GM18909 (cell line): ENCODE measurements around the gene LDHAL6B.
"Not testable (repeated sequence)": the region's sequence is repeated elsewhere in the genome, so short reads cannot be mapped to it uniquely, and the experiment has no call there.

ENCODE experiments used
- ATAC-seq: cut with Tn5 transposase; IDR thresholded peaks from one replicate; pipeline ENCODE4 v1.9.1; 2021; ENCODE audit warnings: mild to moderate bottlenecking; ENCODE audit not compliant: unreplicated experiment, poor library complexity

LDHAL6B gene

GRCh38 chr15:59206623-59207183 lies at the start of gene LDHAL6B:
Gene LDHAL6B (plus strand): TSS chr15:59206843. CDS start chr15:59206941, 98 bp downstream.
- ATAC-seq, result no peak

- ATAC-seq, result no peak
Measured at GRCh38 chr15:59157396-59157795, 49.2 kb upstream of the LDHAL6B start.

- ATAC-seq, result no peak
Measured at GRCh38 chr15:59157840-59158700, 48.6 kb upstream of the LDHAL6B start.

GRCh38 chr15:59158701-59159034 lies 48.0 kb upstream of the LDHAL6B start:
- ATAC-seq, result no peak

DNA sequence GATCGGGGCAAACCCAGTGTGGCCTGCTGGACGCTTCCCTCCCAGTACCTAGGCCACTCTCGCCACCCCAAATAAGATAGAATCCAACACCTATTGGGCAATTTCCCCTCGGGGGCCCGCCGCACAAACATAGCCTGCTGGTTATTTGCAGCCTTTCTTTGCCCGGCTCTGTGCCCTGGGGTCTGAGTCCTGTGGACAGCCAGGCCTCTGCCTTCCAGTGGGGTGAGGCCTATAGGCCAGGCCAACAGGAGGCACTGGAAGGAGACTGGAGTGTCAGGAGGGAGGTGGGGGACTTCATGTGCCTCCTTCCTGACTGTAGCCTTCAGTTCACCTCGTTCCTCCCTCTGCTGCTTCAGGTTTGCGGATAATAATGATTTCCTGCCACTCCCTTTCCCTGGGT lies 47.4 kb upstream of the LDHAL6B start:
- ATAC-seq, result no peak

DNA sequence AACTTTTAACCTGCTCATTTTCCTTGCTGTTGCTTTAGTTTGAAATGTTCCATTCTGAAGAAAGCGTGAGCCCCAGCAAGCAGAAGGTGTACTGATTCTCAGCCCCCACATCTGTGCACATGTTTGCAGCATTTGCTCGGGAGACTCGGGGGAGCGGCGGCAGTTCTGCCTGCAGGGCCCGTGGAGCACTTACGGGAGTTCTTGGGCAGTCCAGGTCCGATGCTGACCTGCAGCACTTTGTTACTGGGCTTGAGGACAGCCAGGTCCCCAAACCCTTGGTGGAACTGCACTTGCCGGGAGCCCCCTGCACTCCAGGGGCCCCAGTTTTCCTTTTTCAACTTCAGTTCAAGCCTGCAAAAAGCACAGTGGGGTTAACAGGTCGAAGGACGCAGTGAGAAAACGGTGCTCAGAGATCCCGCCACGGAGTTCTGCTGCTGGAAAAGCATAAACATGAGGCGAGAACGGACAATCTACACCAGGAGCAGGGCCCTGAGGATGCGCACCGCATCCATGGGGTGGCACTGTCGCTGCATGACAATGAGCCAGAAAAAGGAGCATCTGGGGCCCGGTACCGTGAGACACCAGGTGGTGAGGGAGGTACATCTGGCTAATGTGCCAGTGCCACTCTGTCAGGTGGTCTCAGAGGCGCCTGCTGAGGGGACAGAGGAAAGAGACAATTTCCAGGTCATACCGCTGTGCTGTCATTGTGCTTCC lies 45.6 kb upstream of the LDHAL6B start:
- ATAC-seq, result no peak

- not testable (repeated sequence) for ATAC-seq
Measured at GRCh38 chr15:59162080-59162479, 44.6 kb upstream of the LDHAL6B start.

DNA sequence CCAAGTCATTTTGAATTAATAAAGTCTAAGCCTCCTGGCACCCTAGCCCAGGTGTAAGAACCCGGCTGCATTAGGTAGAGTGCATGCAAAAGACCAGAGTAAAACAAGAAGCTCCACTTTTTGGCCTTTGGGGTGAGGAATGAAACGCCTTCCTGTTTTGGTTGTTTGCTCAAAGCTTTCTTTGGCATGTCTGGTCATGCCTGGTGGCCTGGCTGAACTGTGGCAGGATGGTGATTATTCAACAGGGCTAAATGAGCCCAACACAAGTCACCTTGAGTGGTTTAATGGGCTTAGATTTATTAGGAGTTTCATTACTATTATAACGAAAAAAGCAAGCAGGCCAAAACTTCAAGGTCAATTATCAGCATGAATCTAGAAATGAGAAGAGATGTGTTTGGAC lies 40.9 kb upstream of the LDHAL6B start:
- ATAC-seq, result no peak

- no peak for ATAC-seq
Measured at GRCh38 chr15:59166166-59166565, 40.5 kb upstream of the LDHAL6B start.

DNA sequence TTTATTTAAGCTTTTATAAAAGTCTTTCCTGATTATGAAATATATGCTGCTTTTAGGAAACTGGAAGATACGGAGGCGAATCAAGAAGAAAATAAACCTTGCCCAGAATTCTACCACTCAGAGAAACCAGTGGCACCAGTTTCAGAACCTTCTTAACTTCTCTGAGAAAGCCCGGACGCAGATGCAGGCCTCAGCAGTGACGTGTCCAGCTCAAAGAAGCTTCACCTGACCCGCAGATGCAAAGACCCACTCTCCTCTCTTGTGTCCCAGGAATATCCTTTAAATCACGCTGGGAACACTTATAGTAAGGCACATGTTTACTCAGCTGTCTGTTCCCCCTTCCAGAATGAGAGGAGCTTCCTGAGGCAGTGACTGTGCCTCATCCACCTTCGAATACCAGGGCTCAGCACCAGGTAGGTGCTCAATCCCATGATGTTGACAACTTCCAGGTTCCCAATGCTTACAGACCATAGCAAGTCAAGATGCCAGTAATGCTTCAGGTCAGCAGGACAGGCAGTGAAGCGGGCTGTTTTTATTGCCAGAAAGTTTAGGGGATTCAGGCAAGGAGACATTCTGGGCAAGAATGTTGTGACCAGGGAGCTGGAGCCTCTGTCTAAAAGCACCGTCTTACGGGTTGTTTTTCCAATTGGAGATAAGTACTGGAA lies 39.9 kb upstream of the LDHAL6B start:
- no peak for ATAC-seq

DNA sequence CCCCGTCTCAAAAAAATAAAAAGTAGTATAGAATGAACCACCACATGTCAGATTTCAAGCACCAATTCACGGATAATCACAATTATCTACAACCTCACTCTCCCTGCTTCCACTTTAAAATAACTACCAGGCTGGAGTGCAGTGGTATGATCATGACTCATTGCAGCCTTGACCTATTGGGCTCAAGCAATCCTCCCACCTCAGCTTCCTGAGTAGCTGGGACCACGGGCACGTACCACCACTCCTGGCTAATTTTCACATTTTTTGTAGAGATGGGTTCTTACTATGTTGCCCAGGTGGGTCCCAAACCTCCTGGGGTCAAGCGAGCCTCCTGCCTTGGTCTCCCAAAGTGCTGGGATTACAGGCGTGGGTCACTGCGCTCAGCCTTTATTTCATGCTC lies 38.1 kb upstream of the LDHAL6B start:
- no peak for ATAC-seq

GRCh38 chr15:59169251-59169708 lies 37.4 kb upstream of the LDHAL6B start:
- no peak for ATAC-seq

GRCh38 chr15:59170295-59171066 lies 36.2 kb upstream of the LDHAL6B start:
- no peak for ATAC-seq

DNA sequence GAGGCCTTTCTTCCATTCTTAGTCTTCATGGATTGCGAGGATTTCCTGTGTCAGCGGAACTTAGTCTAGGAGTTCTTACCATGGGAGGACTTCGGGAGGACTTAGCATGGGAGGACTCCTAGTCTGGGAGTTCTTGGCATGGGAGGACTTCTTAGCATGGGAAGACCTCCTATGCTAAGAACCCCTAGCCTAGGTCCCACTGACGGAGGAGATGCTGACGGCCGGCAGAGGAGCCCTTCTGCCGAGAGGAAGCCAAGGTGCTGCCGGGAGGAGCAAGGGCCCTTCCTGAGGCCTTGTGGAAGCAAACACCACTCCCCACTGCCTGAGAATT lies 35.6 kb upstream of the LDHAL6B start:
- ATAC-seq, result no peak

DNA sequence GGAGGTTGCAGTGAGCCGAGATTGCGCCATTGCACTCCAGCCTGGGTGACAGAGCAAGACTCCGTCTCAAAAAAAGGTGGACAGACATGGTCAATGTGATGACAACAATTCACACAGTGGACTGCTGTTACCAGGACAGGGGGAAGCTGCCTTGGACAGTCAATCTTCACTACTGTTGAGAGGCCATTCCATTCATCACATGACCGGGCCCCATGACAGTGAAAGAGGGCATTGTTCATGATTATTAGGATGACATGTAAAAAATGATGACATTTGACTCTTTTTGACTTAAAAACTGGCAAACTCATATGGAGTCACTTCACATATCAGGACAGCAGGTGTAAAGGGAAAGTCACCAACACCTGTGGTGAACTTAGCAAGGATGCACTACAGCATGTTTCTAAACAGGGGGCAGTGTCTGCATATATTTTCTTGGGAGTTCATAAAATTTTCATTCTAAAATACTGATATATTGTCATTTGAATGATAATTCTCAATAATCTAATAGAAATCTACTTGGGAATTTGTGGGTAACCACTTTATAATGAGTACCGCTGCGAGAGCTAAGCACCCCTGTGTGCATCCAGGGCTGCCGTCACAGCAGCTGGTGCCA lies 34.2 kb upstream of the LDHAL6B start:
- no peak for ATAC-seq

- ATAC-seq, result no peak
Measured at GRCh38 chr15:59173194-59173593, 33.4 kb upstream of the LDHAL6B start.

DNA sequence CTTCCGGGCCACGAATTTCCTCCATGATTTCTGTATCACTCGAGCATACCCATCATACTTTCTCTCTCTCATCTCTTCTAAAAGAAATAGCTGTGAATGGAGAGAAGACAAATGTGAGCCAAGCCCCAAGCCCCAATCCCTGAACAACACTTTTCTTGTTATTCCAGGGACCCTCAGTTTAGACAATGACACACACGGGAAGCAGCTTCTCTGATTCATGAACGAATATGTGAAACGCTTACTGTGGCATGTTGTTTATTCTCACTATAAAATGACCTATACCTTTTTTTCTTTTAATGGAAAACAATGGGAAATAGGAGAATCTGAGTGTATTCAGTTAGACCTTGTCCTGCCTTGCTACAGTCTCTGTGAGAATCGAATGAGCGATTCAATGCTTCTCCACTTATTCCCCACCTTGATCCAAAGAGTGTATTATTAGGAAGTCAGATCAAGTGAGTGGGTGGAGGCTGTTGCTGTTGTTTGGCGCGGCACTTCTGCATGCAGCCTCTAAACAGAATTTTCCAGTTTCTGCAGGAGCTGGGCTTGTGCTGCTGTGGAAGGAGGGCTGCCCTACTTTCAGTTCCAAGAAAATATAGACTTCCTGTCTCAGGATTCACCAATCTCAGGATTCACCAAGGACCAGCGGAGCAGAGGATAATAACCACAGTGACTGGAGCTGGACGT lies 32.4 kb upstream of the LDHAL6B start:
- ATAC-seq, result no peak

DNA sequence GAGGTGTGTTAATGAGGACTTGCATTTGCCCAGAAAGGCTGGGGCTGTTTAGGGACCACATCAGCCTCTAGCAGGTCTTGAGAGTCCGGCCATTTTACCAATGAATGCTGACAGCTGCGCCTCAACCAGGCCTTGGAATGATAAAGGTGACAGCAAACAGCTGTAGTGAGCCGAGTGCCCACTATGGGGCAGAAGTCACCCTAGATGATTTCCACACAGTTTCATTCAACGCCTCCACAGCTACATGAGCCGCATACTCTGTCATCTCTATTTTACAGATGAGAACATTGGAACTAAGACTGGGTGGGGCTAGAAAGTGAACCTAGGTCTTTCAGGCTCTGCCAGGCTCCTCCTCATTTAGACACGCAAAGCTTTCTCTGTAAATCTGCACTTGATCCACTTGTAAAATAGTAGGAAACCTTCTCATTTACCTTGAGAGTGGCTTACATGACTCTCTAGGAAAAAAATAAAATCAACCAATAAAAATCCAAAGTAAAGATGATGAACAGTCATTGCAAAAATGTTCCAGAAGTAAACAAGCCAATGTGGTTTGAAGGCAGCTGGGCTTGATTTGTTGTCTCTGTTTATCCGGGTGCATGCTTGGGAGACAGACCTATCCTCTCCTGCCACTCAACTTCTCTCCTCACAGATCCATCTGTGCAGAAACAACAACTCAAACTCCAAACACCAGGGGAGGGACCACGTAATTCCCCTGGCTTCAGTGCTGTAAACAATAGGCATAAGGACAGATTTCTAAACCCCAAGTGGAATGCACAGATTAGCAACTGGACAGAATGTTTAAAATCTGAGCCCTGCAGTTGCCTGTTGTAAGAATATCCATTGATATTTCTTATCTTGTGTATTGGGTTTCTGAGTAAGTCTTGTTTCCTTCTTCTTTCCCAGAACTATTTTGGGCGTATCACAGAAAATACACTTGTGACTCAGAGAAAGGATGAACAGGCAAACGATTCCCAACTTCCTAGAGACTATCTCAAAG lies 31.5 kb upstream of the LDHAL6B start:
- ATAC-seq, result peak; percentile 53
